ENCODE measurements around the gene PPFIA1.

DNA sequence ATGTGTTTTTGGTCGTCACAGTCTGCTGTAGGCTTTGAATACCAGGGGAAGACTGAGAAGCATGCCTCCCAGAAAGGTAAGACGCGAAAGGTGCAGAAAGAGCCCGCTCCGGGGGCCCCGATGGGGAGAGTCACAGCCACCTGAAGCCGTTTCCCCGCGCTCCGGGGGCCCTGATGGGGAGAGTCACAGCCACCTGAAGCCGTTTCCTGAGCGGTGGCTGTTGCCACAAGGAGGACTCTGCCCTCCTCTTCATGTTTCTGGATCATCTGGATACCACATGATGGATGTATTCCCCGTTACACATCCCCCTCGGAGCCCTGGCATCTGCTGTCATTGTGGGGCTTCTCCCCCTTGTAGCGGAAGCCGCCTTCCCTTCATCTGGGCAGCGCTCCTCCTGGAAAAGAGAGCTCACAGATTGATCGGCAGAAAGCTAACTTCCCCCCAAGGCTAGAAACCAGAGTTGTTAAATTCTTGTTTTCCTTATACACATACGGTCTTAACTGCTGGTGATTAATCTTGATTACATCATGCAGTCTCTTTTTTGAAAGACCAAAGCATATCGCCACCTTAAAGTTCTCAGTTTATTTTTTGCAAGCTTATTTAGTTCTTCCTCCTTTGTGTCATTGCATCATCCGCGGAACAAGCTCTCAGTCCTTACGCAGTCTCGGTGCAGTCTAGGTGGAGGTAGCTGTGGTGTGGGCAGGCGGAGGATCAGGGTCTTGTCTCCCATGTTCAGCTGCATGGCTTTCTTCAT, 145.3 kb downstream of the PPFIA1 start:
- TF ChIP-seq ZNF384 (IDR thresholded peaks at IDR 0.05), result no peak
- TF ChIP-seq SUZ12 (IDR thresholded peaks at IDR 0.05), result no peak
- TF ChIP-seq ARNT (IDR thresholded peaks at IDR 0.05), result no peak
- no peak for TF ChIP-seq FOXK2 (IDR thresholded peaks at IDR 0.05)
- no peak for TF ChIP-seq FOXA1 (IDR thresholded peaks at IDR 0.05)

All from HEK293T (cell line).